HepG2 (cell line): ENCODE results near the gene AOX1. TPM values are rescaled to one million over a fixed set of nuclear protein-coding genes. Genes with fewer than 3 reads are reported as not detected.

ENCODE experiments used
- CENPT ChIP-seq: sonication (generic); formaldehyde crosslinking; IDR thresholded peaks from 2 replicates; pipeline ENCODE4 v1.8.0; 2022; ENCODE audit warnings: low read depth, mild to moderate bottlenecking, moderate library complexity, missing genetic modification reagents
- DR1 ChIP-seq: sonication (generic); formaldehyde crosslinking; IDR thresholded peaks from 2 replicates; pipeline ENCODE4 v1.8.0; 2021; ENCODE audit warnings: mild to moderate bottlenecking, missing genetic modification reagents, inconsistent platforms
- DZIP1 ChIP-seq: sonication (generic); formaldehyde crosslinking; IDR thresholded peaks from 2 replicates; pipeline ENCODE4 v1.5.0; 2020; ENCODE audit warnings: mild to moderate bottlenecking, missing genetic modification reagents
- EZH2 ChIP-seq: conservative IDR thresholded peaks from 2 replicates; pipeline ENCODE4 v1.6.1; 2012; ENCODE audit warnings: mild to moderate bottlenecking, low read depth, low read length, moderate library complexity
- GABPA ChIP-seq, 2 experiments: IDR thresholded peaks; 2 replicates each; pipeline ENCODE4 v1.6.1; 2011 to 2016; ENCODE audit warnings: low read depth in 2 of 2, low read length in 1 of 2, missing biosample characterization in 1 of 2, missing genetic modification characterization in 1 of 2
- HES4 ChIP-seq: sonication (generic); formaldehyde crosslinking; IDR thresholded peaks from 2 replicates; pipeline ENCODE4 v1.9.0; 2021; ENCODE audit warnings: mild to moderate bottlenecking, missing genetic modification reagents, borderline replicate concordance
- LRRFIP1 ChIP-seq: sonication (generic); formaldehyde crosslinking; conservative IDR thresholded peaks from 2 replicates; pipeline ENCODE4 v1.4.0; 2020; ENCODE audit warnings: missing genetic modification reagents
- MTF1 ChIP-seq: sonication (generic); formaldehyde crosslinking; IDR thresholded peaks from 2 replicates; pipeline ENCODE4 v1.5.0; 2020; ENCODE audit warnings: missing genetic modification reagents
- NR2F2 ChIP-seq: IDR thresholded peaks from 2 replicates; pipeline ENCODE4 v1.6.1; 2012; ENCODE audit warnings: low read depth, inconsistent platforms, borderline replicate concordance
- RBM22 ChIP-seq: fragments of 200-400 bp; formaldehyde crosslinking; optimal IDR thresholded peaks from 2 replicates; pipeline ENCODE3; 2017; ENCODE audit warnings: mild to moderate bottlenecking, low read length, moderate library complexity
- RXRA ChIP-seq: sonication (generic); formaldehyde crosslinking; IDR thresholded peaks from 2 replicates; pipeline ENCODE4 v1.5.1; 2020; ENCODE audit warnings: missing genetic modification reagents
- SNRNP70 ChIP-seq: fragments of 200-400 bp; formaldehyde crosslinking; IDR thresholded peaks from 2 replicates; pipeline ENCODE4 v1.6.1; 2017; ENCODE audit warnings: mild to moderate bottlenecking, low read depth, low read length, moderate library complexity
- TFE3 ChIP-seq: IDR thresholded peaks from 2 replicates; pipeline ENCODE4 v1.6.1; 2016
- THAP11 ChIP-seq: IDR thresholded peaks from 2 replicates; pipeline ENCODE4 v1.6.1; 2016; ENCODE audit warnings: missing biosample characterization, missing genetic modification reagents
- TMF1 ChIP-seq: sonication (generic); formaldehyde crosslinking; IDR thresholded peaks from 2 replicates; pipeline ENCODE4 v1.8.1; 2022; ENCODE audit warnings: low read depth, missing genetic modification reagents
- ZBTB10 ChIP-seq: sonication (generic); formaldehyde crosslinking; IDR thresholded peaks from 2 replicates; pipeline ENCODE4 v1.4.0; 2020; ENCODE audit warnings: missing genetic modification reagents, borderline replicate concordance
- ZFP1 ChIP-seq: IDR thresholded peaks from 2 replicates; pipeline ENCODE4 v1.6.1; 2016
- ZKSCAN8 ChIP-seq: IDR thresholded peaks from 2 replicates; pipeline ENCODE4 v1.6.1; 2016; ENCODE audit warnings: borderline replicate concordance, missing genetic modification reagents, missing compliant biosample characterization
- polyA plus RNA-seq, 8 experiments: library from polyadenylated mRNA; depleted of rRNA in 3 of 8; stranded (reverse) in 7 of 8; unstranded in 1 of 8; fragments of >200 nt; fragmentation: Illumina TruSeq in 4 of 8; extraction: Trizol in 4 of 8; gene quantifications; 2 replicates each; pipeline versions ENCODE4 v1.2.1 to v1.2.3, GENCODE V29; 2011 to 2016; ENCODE audit warnings: low read depth in 4 of 8, missing spikeins in 1 of 8, mixed read lengths in 1 of 8; ENCODE audit not compliant: insufficient read depth in 1 of 8
- total RNA-seq, 5 experiments: library from RNA; depleted of rRNA; stranded (reverse); fragments of >200 nt; fragmentation: Illumina TruSeq; extraction: Trizol; gene quantifications; 2 replicates each; pipeline ENCODE4 v1.2.3, GENCODE V29; 2016; ENCODE audit warnings: low read depth in 1 of 5

Gene AOX1
- total and polyA plus RNA-seq, 2 of the 13 experiments (the other 11 are each of a cell fraction or from before 2014, with no cell fraction given), result 9.2 to 18.0 TPM

- TF ChIP-seq HES4 (0 out of 2 replicates have a peak, but pooled peaks have one; percentile 32), GABPA (IDR thresholded peaks at IDR 0.05; ENCODE audit: low read depth, low read length) (peak; percentile 42; the same call in 1 of the 2 replicates), GABPA (CRISPR knock-in tag; IDR thresholded peaks at IDR 0.05; ENCODE audit: low read depth) (peak; percentile 91), EZH2 (no peak), LRRFIP1 (CRISPR knock-in tag) (no peak), NR2F2 (peak; percentile 62; the same call in 1 of the 2 replicates), ZFP1 (CRISPR knock-in tag) (0 out of 2 replicates have a peak, but pooled peaks have one; percentile 69), THAP11 (CRISPR knock-in tag) (peak; percentile 83), ZBTB10 (CRISPR knock-in tag) (no peak), DR1 (CRISPR knock-in tag) (no peak), DZIP1 (CRISPR knock-in tag) (0 out of 2 replicates have a peak, but pooled peaks have one; percentile 18), RBM22 (no peak), RXRA (CRISPR knock-in tag) (peak; percentile 63), MTF1 (CRISPR knock-in tag) (no peak), TMF1 (CRISPR knock-in tag) (no peak), CENPT (CRISPR knock-in tag) (no peak), TFE3 (CRISPR knock-in tag) (peak; percentile 86), ZKSCAN8 (CRISPR knock-in tag) (peak; percentile 88), SNRNP70 (no peak)
These were observed 127.3 kb downstream of the AOX1 start (continued) for GRCh38 chr2:200713003-200713703.
